Osteoblast (primary cell): ENCODE data around the gene TXLNG. TPM values are rescaled to one million over a fixed set of nuclear protein-coding genes. Genes with fewer than 3 reads are reported as not detected.
"Not testable (repeated sequence)": the region's sequence is repeated elsewhere in the genome, so short reads cannot be mapped to it uniquely, and the experiment has no call there.

Source experiments
- DNase-seq: peaks from one replicate; pipeline ENCODE4 v3.0.0; 2011; ENCODE audit warnings: low spot score, mixed read lengths; ENCODE audit not compliant: insufficient read length; ENCODE audit errors: missing footprints
- H2AFZ ChIP-seq: 2 replicates; pipeline ENCODE4 v1.6.0; 2011; ENCODE audit warnings: mild to moderate bottlenecking, low read length
- H3K27ac ChIP-seq: 2 replicates; pipeline ENCODE4 v1.5.1; 2011; ENCODE audit warnings: mild to moderate bottlenecking, low read depth, low read length, moderate library complexity
- H3K27me3 ChIP-seq: 2 replicates; pipeline ENCODE4 v1.6.0; 2012; ENCODE audit warnings: mild to moderate bottlenecking, control low read depth, inconsistent platforms, low read length, moderate library complexity; ENCODE audit not compliant: insufficient read depth
- H3K36me3 ChIP-seq: 2 replicates; pipeline ENCODE4 v1.5.1; 2011; ENCODE audit warnings: mild to moderate bottlenecking, low read length, control low read depth, moderate library complexity; ENCODE audit not compliant: insufficient read depth
- H3K4me1 ChIP-seq: 2 replicates; pipeline ENCODE4 v1.5.1; 2011; ENCODE audit warnings: mild to moderate bottlenecking, low read length, control low read depth, moderate library complexity; ENCODE audit not compliant: insufficient read depth
- H3K4me2 ChIP-seq: 2 replicates; pipeline ENCODE4 v1.6.0; 2011; ENCODE audit warnings: mild to moderate bottlenecking, low read length; ENCODE audit not compliant: insufficient read depth
- H3K4me3 ChIP-seq: fragments of 200-600 bp; sonication (generic); 3 replicates; pipeline ENCODE4 v1.5.1; 2012; ENCODE audit warnings: mild to moderate bottlenecking, low read length, inconsistent platforms; ENCODE audit not compliant: insufficient read depth
- H3K79me2 ChIP-seq: 2 replicates; pipeline ENCODE4 v1.6.0; 2012; ENCODE audit warnings: mild to moderate bottlenecking, low read length, control low read depth, inconsistent platforms; ENCODE audit not compliant: insufficient read depth
- H3K9me3 ChIP-seq: 2 replicates; pipeline ENCODE4 v1.5.1; 2011; ENCODE audit warnings: low read depth, low read length, control low read depth
- H4K20me1 ChIP-seq: 2 replicates; pipeline ENCODE4 v1.6.0; 2012; ENCODE audit warnings: mild to moderate bottlenecking, low read length, control low read depth; ENCODE audit not compliant: insufficient read depth
- total RNA-seq: library from RNA; depleted of rRNA; stranded (reverse); fragments of >200 nt; gene quantifications from 2 replicates; pipeline ENCODE4 v1.2.3, GENCODE V29; 2012
- TF ChIP-seq, protein P1 (sequence below): IDR thresholded peaks from 2 replicates; pipeline ENCODE4 v1.5.1; 2011; ENCODE audit warnings: mild to moderate bottlenecking, low read depth, low read length, moderate library complexity; ENCODE audit errors: extremely low read depth

Gene TXLNG
- total RNA-seq, 1 donor = 5.1 TPM

DNA sequence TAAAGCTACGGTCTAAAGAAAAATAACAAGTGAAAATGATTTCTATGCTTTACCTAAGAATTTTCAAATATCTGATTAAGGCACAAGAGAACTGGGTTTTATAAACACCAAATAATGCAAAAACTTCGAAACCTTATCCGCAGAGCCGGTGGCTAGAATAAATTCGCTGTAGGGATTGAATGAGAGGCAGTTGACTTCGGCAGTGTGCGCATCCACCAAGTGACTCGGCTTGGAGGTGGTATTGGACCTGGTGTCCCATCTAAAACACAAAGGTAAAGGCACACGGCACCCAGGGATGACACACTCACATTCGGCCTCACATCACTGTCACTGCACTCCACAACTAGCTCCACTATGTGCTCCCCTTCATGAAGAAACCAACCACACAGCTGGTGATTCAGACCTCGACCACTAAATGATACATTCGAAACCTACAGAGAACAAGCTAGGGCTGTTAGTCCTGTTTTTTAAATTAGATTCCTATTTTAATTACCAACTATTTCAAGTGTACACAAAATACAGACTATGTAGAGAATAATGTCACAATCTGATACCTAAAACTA is 66.4 kb downstream of the TXLNG start:
- Histone ChIP-seq H3K9me3 (no peaks in the 10 kb centered on the region), H3K4me3 (no peak overlapping the region), H4K20me1 (no peaks in the 10 kb centered on the region), H2AFZ (no peak overlapping the region), H3K4me2 (no peak overlapping the region), H3K27me3 (no peaks in the 10 kb centered on the region), H3K36me3 (peaks cover 38% of the 10 kb centered on the region), H3K4me1 (no peaks in the 10 kb centered on the region), H3K27ac (no peak overlapping the region), H3K79me2 (peaks cover 34% of the 10 kb centered on the region)
- TF ChIP-seq, protein P1, sequence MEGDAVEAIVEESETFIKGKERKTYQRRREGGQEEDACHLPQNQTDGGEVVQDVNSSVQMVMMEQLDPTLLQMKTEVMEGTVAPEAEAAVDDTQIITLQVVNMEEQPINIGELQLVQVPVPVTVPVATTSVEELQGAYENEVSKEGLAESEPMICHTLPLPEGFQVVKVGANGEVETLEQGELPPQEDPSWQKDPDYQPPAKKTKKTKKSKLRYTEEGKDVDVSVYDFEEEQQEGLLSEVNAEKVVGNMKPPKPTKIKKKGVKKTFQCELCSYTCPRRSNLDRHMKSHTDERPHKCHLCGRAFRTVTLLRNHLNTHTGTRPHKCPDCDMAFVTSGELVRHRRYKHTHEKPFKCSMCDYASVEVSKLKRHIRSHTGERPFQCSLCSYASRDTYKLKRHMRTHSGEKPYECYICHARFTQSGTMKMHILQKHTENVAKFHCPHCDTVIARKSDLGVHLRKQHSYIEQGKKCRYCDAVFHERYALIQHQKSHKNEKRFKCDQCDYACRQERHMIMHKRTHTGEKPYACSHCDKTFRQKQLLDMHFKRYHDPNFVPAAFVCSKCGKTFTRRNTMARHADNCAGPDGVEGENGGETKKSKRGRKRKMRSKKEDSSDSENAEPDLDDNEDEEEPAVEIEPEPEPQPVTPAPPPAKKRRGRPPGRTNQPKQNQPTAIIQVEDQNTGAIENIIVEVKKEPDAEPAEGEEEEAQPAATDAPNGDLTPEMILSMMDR = no peak
- no peak for DNase-seq

DNA sequence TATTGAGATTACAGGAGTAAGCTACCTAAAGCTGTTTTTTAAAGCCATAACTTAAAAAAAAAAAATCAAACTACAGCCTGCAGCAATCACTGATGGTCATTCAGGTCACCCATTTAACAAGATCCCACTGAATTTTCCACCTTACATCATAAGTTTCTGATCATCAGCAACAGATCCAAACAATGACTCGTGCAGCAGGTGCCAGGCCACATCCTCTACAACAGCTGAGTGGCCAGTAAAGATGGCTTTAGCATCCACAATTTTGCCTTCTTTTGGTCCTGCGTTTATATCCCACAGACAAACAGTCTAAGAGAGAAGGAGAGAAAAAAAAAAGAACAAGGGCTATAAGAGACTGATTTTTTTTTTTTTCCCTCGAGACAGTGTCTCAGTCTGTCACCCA is 67.3 kb downstream of the TXLNG start:
- peaks cover 35% of the 10 kb centered on the region for H3K36me3 ChIP-seq
- TF ChIP-seq, protein P1 = no peak

DNA sequence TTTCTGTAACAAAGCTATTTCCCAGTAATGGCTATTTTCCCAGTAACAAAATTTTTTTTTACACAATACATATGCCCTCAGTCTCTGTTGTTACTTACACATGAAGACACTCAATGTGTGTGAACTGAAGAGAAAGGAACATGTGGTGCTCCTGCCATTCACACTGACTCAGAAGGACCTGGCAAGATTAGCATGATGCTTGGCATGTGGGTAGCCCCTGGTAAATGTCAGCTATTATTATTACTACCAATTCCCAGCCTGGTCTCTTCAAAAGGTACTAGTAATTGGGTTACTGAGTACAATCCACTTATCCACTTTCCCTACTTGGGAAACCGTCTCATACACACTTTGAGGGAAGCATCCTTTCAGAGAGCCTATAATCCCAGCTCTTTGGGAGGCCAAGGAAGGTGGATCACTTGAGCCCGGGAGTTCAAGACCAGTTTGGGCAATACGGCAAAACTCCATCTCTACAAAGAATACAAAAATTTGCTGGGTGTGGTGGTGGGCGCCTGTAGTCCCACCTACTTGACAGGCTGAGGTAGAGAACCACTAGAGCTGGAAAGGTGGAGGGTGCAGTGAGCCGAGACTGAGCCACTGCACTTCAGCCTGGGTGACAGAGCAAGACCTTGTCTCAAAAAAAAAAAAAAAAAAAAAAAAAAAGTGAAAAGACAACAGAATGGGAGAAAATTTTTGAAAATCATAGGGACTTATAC is 69.3 kb downstream of the TXLNG start:
- Histone ChIP-seq H3K9me3 (no peaks in the 10 kb centered on the region), H3K27ac (no peak overlapping the region), H3K4me1 (no peaks in the 10 kb centered on the region), H3K4me2 (no peak overlapping the region), H3K36me3 (peaks cover 41% of the 10 kb centered on the region), H3K27me3 (no peaks in the 10 kb centered on the region), H3K79me2 (peaks cover 57% of the 10 kb centered on the region), H2AFZ (no peak overlapping the region), H3K4me3 (no peak overlapping the region), H4K20me1 (no peaks in the 10 kb centered on the region)
- DNase-seq = no peak
- TF ChIP-seq, protein P1 = no peak

More for the DNA sequence above, 67.3 kb downstream of the TXLNG start:
- H3K9me3 ChIP-seq = no peaks in the 10 kb centered on the region
- H3K79me2 ChIP-seq = peaks cover 42% of the 10 kb centered on the region
- no peaks in the 10 kb centered on the region for H3K27me3 ChIP-seq
- no peaks in the 10 kb centered on the region for H3K4me1 ChIP-seq
- no peaks in the 10 kb centered on the region for H4K20me1 ChIP-seq
- no peak for DNase-seq
- no peak overlapping the region for H2AFZ ChIP-seq
- H3K27ac ChIP-seq = no peak overlapping the region
- H3K4me3 ChIP-seq = no peak overlapping the region
- no peak overlapping the region for H3K4me2 ChIP-seq

DNA sequence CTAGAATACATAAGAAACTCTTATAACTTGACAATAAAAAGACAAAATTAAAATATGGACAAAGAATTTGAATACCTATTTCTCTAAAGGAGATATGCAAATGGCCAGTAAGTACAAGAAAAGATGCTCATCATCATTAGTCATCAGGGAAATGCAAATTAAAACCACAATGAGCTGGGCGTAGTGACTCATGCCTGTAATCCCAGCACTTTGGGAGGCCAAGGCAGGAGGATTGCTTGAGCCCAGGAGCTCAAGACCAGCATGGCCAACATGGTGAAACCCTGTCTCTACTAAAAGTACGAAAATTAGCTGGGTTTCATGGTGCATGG is 69.8 kb downstream of the TXLNG start:
- H3K79me2 ChIP-seq = peaks cover 59% of the 10 kb centered on the region

More for the DNA sequence above, 69.8 kb downstream of the TXLNG start:
- H3K27me3 ChIP-seq, H3K4me2 ChIP-seq, H3K4me1 ChIP-seq, H3K4me3 ChIP-seq, H3K9me3 ChIP-seq, H3K27ac ChIP-seq, DNase-seq, H4K20me1 ChIP-seq, H2AFZ ChIP-seq: not testable (repeated sequence)
- H3K36me3 ChIP-seq = peaks cover 41% of the 10 kb centered on the region
